ENCODE measurements around the gene TRAPPC4. TPM values are rescaled to one million over a fixed set of nuclear protein-coding genes. Genes with fewer than 3 reads are reported as not detected.
A peak's percentile ranks its signal among the peaks of the same experiment; 100 is the strongest.
"Not testable (repeated sequence)": the region's sequence is repeated elsewhere in the genome, so short reads cannot be mapped to it uniquely, and the experiment has no call there.

The TRAPPC4 gene
- total RNA-seq, 2 donors from 2014 or later = 59.3 to 70.0 TPM

DNA sequence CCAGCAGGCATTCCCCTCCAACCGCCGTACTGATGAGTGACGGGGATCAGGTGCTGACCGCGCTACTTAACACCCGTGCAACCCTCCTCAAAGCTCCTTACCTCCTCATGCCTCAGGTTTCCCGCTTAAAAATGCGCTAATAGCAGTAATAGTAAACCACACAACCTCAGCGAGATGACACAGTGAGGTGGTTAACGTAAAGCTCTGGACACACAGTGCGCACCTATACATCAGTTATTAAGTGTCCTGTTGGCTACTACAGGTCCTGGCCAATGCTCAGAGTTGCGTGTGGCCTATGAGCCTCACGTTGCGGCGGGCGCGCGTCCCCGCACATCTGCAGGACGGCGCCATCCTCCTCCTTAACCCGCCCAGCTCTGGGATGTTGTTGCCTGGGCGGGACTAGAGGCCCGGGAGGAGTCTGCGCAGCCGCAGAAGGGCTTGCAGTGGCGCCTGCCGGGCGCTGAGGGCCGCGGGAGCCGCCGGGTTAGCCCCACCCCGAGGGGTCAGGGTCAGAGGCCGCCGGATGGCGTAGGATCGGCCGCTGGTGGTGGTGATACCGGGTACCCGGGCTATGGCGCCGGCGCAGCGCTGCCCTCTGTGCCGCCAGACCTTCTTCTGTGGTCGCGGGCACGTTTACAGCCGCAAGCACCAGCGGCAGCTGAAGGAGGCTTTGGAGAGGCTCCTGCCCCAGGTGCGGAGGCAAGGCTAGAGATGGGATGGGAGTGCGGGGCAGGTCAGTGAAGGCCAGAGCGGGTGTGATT is 20.8 kb upstream of the TRAPPC4 start, which contains the start of gene CENATAC:
CENATAC (plus strand) TSS at position 512 of the 761 bp plus-strand sequence; CDS start at position 572, 60 bp downstream.
- H3K4me3 Mint-ChIP-seq = peak within 1 kb of the TSS; percentile 94 to 100
- H3K36me3 Mint-ChIP-seq (ENCODE audit: insufficient read depth in 2 of 2) = peaks cover 12 to 24% of the 10 kb centered on the region in 2 donors
- H3K27ac Mint-ChIP-seq = peak within 1 kb of the TSS; percentile 95
- H3K27me3 Mint-ChIP-seq (ENCODE audit: low read depth) = no peaks in the 10 kb centered on the region
- ATAC-seq (replicated peaks in 1 of 2) (peak; percentile 93 to 96), DNase-seq (peak; percentile 98 to 99)
- no peaks in the 10 kb centered on the region for H3K9me3 Mint-ChIP-seq
- peaks cover 48% of the 10 kb centered on the region for H3K4me1 Mint-ChIP-seq (ENCODE audit: low read depth)

DNA sequence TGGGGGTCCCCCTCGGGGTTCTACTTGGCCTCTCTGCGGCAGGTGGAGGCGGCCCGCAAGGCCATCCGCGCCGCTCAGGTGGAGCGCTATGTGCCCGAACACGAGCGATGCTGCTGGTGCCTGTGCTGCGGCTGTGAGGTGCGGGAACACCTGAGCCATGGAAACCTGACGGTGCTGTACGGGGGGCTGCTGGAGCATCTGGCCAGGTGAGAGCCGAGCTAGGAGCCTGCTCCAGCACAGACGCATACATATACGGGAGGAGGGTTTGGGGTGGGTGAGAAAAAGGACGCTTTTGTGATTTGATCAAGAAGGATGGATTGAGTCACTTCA is 20.2 kb upstream of the TRAPPC4 start:
- Mint-ChIP-seq H3K27ac (peak overlapping the region; percentile 95), H3K9me3 (no peaks in the 10 kb centered on the region), H3K4me3 (peak overlapping the region; percentile 94 to 100), H3K27me3 (ENCODE audit: low read depth) (no peaks in the 10 kb centered on the region), H3K36me3 (ENCODE audit: insufficient read depth in 2 of 2) (peaks cover 16 to 24% of the 10 kb centered on the region in 2 donors), H3K4me1 (ENCODE audit: low read depth) (peaks cover 48% of the 10 kb centered on the region)
- ATAC-seq (replicated peaks in 1 of 2) (no peak), DNase-seq (no peak)

DNA sequence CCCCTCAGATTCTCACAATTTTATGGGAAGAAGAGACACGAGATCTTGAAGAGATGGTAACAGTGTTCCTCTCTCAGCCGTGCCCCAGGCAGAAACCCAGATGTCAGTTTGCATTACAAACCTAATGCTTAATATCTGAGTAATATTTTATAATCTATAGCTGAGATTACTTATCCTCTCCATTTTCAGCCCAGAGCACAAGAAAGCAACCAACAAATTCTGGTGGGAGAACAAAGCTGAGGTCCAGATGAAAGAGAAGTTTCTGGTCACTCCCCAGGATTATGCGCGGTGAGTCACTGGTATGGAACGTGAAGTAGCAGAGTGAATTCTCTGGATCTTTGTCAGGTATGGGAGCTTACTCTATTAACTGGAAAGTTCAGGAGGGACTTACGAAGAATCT is 19.7 kb upstream of the TRAPPC4 start:
- Mint-ChIP-seq H3K27ac (peak overlapping the region; percentile 95), H3K36me3 (ENCODE audit: insufficient read depth in 2 of 2) (peaks cover 14 to 24% of the 10 kb centered on the region in 2 donors), H3K4me3 (peak overlapping the region; percentile 94 to 100), H3K9me3 (no peaks in the 10 kb centered on the region), H3K27me3 (ENCODE audit: low read depth) (no peaks in the 10 kb centered on the region), H3K4me1 (ENCODE audit: low read depth) (peaks cover 48% of the 10 kb centered on the region)
- DNase-seq (no peak), ATAC-seq (replicated peaks in 1 of 2) (no peak)

GRCh38 chr11:119000906-119001305 is 17.7 kb upstream of the TRAPPC4 start:
- Mint-ChIP-seq H3K4me3 (no peak overlapping the region), H3K9me3 (no peaks in the 10 kb centered on the region), H3K4me1 (ENCODE audit: low read depth) (peaks cover 50% of the 10 kb centered on the region), H3K36me3 (ENCODE audit: insufficient read depth in 2 of 2) (peaks cover 14 to 24% of the 10 kb centered on the region in 2 donors), H3K27ac (peak overlapping the region; percentile 57), H3K27me3 (ENCODE audit: low read depth) (no peaks in the 10 kb centered on the region)
- ATAC-seq (replicated peaks in 1 of 2) (no peak), DNase-seq (no peak)

DNA sequence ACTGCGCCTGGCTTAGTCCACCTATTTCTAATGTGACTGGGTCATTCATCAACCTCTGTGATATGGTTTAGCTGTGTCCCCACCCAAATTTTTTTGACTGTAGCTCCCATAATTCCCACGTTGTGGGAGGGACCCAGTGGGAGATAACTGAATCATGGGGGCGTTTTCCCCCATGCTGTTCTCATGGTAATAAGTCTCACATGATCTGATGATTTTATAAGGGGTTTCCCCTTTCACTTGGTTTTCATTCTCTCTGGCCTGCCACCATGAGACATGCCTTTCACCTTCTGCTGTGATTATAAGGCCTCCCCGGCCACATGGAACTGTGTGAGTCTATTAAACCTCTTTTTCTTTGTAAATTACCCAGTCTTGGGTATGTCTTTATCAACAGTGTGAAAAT is 11.9 kb upstream of the TRAPPC4 start:
- peaks cover 13% of the 10 kb centered on the region for H3K4me1 Mint-ChIP-seq (ENCODE audit: low read depth)
- H3K27ac Mint-ChIP-seq = no peak overlapping the region
- no peaks in the 10 kb centered on the region for H3K27me3 Mint-ChIP-seq (ENCODE audit: low read depth)
- DNase-seq (no peak), ATAC-seq (replicated peaks in 1 of 2) (no peak)
- H3K36me3 Mint-ChIP-seq (ENCODE audit: insufficient read depth in 2 of 2) = peaks cover 3 to 11% of the 10 kb centered on the region in 2 donors
- H3K9me3 Mint-ChIP-seq = no peaks in the 10 kb centered on the region
- H3K4me3 Mint-ChIP-seq = no peak overlapping the region

DNA sequence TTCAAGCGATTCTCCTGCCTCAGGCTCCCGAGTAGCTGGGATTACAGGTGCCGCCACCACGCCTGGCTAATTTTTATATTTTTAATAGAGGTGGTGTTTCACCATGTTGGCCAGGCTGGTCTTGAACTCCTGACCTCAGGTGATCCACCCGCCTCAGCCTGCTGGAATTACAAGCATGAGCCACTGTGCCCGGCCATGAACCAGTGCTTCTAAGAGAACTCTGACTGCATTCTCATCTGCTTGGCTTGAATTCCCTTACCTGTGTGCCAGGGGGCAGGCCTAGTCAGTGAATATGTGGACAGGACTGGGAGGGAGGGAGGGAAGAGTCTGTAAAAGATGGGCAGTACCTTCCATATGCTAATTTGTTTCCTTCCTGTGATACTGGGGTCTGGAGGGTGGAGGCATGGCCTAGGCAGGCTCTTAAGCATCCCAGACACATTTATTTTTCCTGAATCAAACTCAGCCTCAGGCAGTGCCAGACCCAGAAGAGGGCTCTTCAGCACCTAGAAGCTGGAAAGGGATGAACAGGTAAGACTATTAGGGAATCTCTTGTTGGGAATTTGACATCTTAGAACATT is 7.0 kb upstream of the TRAPPC4 start:
- Mint-ChIP-seq H3K27ac (peak overlapping the region; percentile 40), H3K4me1 (ENCODE audit: low read depth) (peaks cover 31% of the 10 kb centered on the region), H3K9me3 (no peaks in the 10 kb centered on the region), H3K36me3 (ENCODE audit: insufficient read depth in 2 of 2) (peaks cover 18 to 39% of the 10 kb centered on the region in 2 donors), H3K27me3 (ENCODE audit: low read depth) (no peaks in the 10 kb centered on the region), H3K4me3 (no peak overlapping the region)
- DNase-seq (no peak), ATAC-seq (replicated peaks in 1 of 2) (peak in 1 of 2 donors; percentile 33)

- H3K4me3 Mint-ChIP-seq = no peak overlapping the region
- DNase-seq = no peak
- H3K9me3 Mint-ChIP-seq = no peaks in the 10 kb centered on the region
- peak overlapping the region; percentile 54 for H3K27ac Mint-ChIP-seq
- peaks cover 23 to 39% of the 10 kb centered on the region in 2 donors for H3K36me3 Mint-ChIP-seq (ENCODE audit: insufficient read depth in 2 of 2)
- no peak for ATAC-seq (replicated peaks in 1 of 2)
- no peaks in the 10 kb centered on the region for H3K27me3 Mint-ChIP-seq (ENCODE audit: low read depth)
- H3K4me1 Mint-ChIP-seq (ENCODE audit: low read depth) = peaks cover 30% of the 10 kb centered on the region
Measured at GRCh38 chr11:119012629-119013170, 5.9 kb upstream of the TRAPPC4 start.

DNA sequence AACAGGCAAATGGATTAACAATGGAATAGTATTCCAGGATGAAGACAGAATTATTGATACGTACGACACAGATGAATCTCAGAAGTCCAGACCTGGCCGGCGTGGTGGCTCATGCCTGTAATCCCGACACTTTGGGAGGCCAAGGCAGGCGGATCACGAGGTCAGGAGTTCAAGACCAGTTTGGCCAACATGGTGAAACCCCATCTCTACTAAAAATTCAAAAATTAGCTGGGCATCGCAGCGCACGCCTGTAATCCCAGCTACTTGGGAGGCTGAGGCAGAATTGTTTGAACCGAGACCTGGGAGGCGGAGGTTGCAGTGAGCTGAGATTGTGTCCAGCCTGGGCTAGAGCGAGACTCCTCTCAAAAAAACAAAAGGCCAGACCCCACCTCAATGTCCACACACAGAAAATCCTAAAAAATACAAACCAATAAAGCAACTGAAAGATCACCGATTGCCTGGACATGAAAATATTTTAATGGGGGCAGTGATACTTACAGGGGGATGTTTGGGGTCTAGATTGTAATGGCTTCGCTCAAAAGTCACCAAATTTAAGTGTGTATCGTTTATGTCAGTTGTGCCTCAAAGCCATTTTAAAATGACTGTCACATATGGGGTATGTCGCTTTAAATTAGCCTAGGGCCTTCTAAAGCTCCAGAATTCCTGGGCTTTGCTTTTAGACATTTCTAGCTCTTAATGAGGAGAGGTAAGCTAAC is 4.2 kb upstream of the TRAPPC4 start:
- Mint-ChIP-seq H3K4me1 (ENCODE audit: low read depth) (peaks cover 32% of the 10 kb centered on the region), H3K4me3 (no peak overlapping the region), H3K36me3 (ENCODE audit: insufficient read depth in 2 of 2) (peaks cover 27 to 39% of the 10 kb centered on the region in 2 donors), H3K27me3 (ENCODE audit: low read depth) (no peaks in the 10 kb centered on the region), H3K9me3 (no peaks in the 10 kb centered on the region), H3K27ac (peak overlapping the region; percentile 71)
- no peak for DNase-seq
- ATAC-seq (replicated peaks in 1 of 2) = no peak

- peak overlapping the region; percentile 11 to 98 for H3K4me3 Mint-ChIP-seq
- peak overlapping the region; percentile 71 for H3K27ac Mint-ChIP-seq
- peaks cover 28 to 42% of the 10 kb centered on the region in 2 donors for H3K36me3 Mint-ChIP-seq (ENCODE audit: insufficient read depth in 2 of 2)
- no peak for ATAC-seq (replicated peaks in 1 of 2)
- no peak for DNase-seq
- H3K27me3 Mint-ChIP-seq (ENCODE audit: low read depth) = no peaks in the 10 kb centered on the region
- H3K4me1 Mint-ChIP-seq (ENCODE audit: low read depth) = peaks cover 40% of the 10 kb centered on the region
- no peaks in the 10 kb centered on the region for H3K9me3 Mint-ChIP-seq
Measured at GRCh38 chr11:119015054-119015611, 3.4 kb upstream of the TRAPPC4 start.

DNA sequence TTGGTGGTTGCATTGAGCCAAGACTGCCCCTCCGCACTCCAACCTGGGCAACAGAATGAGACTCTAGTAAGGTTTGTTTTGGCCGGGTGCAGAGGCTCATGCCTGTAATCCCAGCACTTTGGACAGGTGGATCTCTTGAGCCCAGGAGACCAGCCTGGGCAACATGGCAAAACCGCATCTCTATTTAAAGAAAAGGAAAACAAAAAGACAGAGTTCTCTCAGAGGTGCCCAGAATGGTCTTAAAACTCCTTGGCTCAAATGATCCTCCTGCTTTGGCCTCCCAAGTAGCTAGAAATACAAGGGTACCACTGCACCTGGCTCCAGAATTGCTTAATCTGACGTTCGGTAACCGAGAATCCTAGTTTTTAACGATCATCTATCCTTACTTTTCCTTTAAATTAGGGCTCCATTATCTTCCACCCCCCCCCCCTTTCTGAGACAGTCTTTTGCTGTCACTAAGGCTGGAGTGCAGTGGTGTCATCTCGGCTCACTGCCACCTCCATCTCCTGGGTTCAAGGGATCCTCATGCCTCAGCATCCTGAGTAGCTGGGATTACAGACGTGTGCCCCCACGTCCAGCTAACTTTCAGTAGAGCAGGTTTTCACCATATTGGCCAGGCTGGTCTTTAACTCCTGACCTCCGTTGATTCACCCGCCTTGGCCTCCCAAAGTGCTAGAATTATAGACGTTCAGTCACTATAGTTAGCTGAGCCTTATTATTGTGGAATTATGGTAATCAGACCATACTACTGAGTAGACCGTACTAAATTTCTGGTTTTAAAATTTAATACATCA is 2.2 kb upstream of the TRAPPC4 start:
- no peaks in the 10 kb centered on the region for H3K27me3 Mint-ChIP-seq (ENCODE audit: low read depth)
- H3K9me3 Mint-ChIP-seq = no peaks in the 10 kb centered on the region
- peaks cover 28 to 42% of the 10 kb centered on the region in 2 donors for H3K36me3 Mint-ChIP-seq (ENCODE audit: insufficient read depth in 2 of 2)
- H3K4me1 Mint-ChIP-seq (ENCODE audit: low read depth) = peaks cover 53% of the 10 kb centered on the region
- H3K27ac Mint-ChIP-seq = peak overlapping the region; percentile 99
- DNase-seq (no peak), ATAC-seq (replicated peaks in 1 of 2) (no peak)
- peak overlapping the region; percentile 96 to 98 for H3K4me3 Mint-ChIP-seq

- H3K9me3 Mint-ChIP-seq; DNase-seq; ATAC-seq (replicated peaks in 1 of 2); H3K27me3 Mint-ChIP-seq (ENCODE audit: low read depth): not testable (repeated sequence)
- H3K27ac Mint-ChIP-seq = peak overlapping the region; percentile 99
- H3K36me3 Mint-ChIP-seq (ENCODE audit: insufficient read depth in 2 of 2) = peaks cover 26 to 46% of the 10 kb centered on the region in 2 donors
- H3K4me3 Mint-ChIP-seq = peak overlapping the region; percentile 96 to 98
- H3K4me1 Mint-ChIP-seq (ENCODE audit: low read depth) = peaks cover 56% of the 10 kb centered on the region
Measured at GRCh38 chr11:119017377-119017776, 1.2 kb upstream of the TRAPPC4 start.

GRCh38 chr11:119019996-119020395 is 1.4 kb downstream of the TRAPPC4 start:
- ATAC-seq (replicated peaks in 1 of 2) (no peak), DNase-seq (no peak)
- Mint-ChIP-seq H3K9me3 (no peaks in the 10 kb centered on the region), H3K36me3 (ENCODE audit: insufficient read depth in 2 of 2) (peaks cover 21 to 34% of the 10 kb centered on the region in 2 donors), H3K27me3 (ENCODE audit: low read depth) (no peaks in the 10 kb centered on the region), H3K4me1 (ENCODE audit: low read depth) (peaks cover 69% of the 10 kb centered on the region), H3K27ac (peak overlapping the region; percentile 99), H3K4me3 (peak overlapping the region; percentile 96 to 98)

Measured in activated T-cell treated with anti-CD3 and anti-CD28 coated beads, Interleukin-2, amount 50 U/mL, for 72 hours (primary cell).